Measurements from ENCODE around the gene DSE.
A peak's percentile ranks its signal among the peaks of the same experiment; 100 is the strongest.

DSE gene

DNA sequence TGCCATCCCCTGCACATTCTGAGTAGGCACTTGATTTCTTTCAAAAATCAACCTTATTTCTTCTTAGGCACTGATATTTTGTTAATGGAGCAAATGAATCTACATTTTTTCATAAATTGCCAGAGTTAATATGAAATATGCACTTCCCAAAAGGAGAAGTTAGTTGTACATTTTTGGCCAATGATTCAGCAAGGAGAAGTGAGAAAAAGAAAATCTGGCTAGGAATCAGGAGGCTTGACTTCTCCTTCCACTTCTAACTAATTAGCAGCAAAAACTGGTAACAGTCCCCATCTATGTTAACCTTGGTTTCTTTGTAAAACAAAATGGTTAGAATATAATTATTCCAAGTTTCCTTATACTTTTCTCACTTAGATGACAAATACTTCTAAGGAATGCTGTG, 7.0 kb upstream of the DSE start:
- no peak for DNase-seq

DNA sequence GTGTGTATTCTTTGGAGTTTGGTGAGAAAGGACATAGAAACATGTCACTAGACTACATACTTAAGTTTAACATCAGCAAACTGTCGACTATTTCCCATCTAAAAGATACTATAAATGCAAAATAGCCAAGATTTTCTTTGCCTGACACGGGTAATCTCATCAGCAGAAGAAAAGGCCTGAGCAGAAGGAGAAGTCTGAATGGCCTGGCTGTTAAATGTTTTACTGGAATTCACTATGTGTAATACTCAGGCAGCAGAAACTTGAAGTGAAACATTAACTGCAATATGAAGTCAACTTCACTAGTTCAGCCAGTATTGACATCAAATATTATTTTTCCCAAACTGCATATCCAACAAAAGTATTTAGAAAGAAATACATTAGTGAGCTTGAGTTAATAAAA, 6.4 kb upstream of the DSE start:
- no peak for DNase-seq

GRCh38 chr6:116365743-116366142, 5.0 kb upstream of the DSE start:
- no peak for DNase-seq

GRCh38 chr6:116366740-116367275, 3.9 kb upstream of the DSE start:
- DNase-seq: no peak

GRCh38 chr6:116369540-116369939, 1.2 kb upstream of the DSE start:
- DNase-seq: no peak

DNA sequence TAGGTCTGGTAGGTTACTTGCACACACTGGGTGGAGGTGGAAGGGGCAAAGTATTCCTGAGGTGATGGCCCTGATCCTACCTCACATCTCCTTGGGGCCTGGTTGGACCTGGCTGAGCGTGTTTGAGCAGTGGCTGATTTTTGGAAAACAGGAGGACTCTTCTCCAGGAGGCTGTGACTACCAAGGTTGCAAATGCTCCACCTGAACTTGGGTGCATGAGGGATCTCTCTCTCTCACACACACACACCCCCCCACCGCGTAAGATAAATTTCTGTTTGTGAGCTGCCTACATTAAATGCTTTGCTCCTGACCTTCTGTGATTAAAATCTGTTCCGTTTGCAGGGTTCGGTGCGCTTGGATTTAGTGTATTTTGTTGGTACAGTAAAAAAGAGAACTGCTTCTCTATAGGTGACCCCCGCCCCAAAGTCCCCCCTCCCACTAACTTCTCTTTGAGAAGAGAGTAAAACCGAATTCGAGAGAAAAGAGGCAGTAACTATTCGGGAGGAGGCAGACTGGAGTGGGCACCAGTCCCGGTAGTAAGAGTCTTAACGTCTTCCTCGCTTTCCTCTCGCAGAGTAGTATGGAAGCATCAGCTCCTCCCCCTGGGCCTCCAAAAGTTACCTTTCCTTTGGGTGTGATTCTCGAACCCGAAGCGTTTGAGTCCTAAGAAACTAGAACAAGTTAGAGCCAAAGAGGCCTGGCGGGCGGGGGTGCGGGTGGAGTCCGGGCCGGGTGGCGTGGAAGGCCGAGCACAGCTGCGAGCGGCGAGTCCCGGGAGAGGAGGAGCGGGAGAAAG, 585 bp upstream of the DSE start:
- DNase-seq: no peak

GRCh38 chr6:116371120-116371917, 572 bp downstream of the DSE start:
- peak; percentile 17 for DNase-seq

- DNase-seq: no peak
These were observed 1.1 kb downstream of the DSE start for GRCh38 chr6:116371918-116372209.

DNA sequence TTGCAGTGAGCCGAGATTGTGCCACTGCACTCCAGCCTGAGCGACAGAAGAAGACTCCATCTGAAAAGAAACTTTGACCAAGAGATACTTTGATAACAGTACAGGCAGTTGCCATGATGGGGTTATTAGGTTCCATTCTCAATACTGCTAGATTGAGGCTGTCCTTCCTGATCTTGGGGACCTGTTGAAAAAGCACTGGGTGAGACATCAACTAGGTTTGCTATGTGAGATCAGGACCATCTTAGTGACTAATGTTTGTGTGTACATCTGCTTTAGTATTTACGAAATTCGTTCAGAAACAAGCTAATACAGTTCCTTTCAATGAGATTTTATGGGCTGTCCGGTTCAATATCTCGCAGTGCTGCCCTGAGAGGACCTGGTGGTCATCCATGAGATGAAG, 2.6 kb downstream of the DSE start:
- DNase-seq: no peak

GRCh38 chr6:116373940-116374339, 3.2 kb downstream of the DSE start:
- DNase-seq: no peak

DNA sequence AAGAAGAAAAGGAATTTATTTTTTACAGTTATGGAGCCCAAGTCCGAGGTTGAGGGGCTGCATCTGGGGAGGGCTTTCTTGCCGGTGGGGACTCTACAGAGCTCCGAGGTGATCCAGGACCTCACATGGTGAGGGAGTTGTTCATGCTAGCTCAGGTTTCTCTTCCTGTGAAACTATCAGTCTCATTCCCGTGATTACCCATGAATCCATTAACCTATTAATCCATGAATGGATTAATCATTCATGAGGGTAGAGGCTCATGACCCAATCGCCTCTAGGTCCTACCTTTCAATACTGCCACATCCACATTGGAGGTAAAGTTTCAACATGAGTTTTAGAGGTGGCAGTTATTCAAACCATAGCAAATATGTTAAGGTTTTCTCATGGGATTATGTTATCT, 3.8 kb downstream of the DSE start:
- no peak for DNase-seq

- no peak for DNase-seq
These were observed 4.5 kb downstream of the DSE start for GRCh38 chr6:116375262-116375661.

GRCh38 chr6:116376149-116376548, 5.4 kb downstream of the DSE start:
- DNase-seq: no peak

DNA sequence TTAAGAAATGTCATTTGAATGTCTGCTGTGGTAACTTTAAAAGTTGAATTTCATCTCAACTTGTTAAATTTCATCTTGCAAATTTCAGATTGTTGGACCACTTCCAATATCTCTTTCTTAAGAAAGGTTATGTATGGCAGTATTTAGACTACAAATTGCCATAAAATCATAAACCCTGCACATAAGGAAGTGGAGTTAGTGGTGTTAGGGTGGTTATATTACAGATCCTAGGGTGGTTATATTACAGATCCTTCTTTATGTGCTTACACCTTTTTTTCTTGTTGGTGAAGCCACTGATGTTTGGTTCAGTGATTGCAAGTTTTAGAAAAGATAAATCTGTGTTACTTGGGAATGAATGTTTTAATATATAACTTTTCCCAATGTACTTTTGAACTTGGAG, 9.0 kb downstream of the DSE start:
- DNase-seq: no peak

- DNase-seq: no peak
These were observed 9.6 kb downstream of the DSE start for GRCh38 chr6:116380346-116380745.

DNA sequence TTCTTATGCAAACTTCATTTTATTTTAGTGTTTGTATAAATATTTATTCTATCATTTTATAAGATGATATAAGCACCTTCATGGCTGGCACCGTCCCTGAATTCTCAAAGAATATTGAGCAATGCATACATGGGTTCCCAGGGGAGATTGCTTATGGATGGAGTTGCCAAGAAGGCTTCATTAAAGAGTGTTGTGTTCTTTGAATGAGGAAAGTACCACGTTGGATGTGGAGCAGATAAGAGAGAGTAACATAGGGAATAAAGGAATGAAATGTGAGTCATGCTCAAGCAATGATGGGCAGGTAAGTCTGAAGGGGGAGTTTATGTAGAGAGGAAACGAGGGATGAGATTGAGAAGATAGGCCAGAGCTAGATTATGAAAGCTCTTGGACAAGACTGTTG, 10.3 kb downstream of the DSE start:
- DNase-seq: no peak

- no peak for DNase-seq
These were observed 11.8 kb downstream of the DSE start for GRCh38 chr6:116382587-116382986.

DNA sequence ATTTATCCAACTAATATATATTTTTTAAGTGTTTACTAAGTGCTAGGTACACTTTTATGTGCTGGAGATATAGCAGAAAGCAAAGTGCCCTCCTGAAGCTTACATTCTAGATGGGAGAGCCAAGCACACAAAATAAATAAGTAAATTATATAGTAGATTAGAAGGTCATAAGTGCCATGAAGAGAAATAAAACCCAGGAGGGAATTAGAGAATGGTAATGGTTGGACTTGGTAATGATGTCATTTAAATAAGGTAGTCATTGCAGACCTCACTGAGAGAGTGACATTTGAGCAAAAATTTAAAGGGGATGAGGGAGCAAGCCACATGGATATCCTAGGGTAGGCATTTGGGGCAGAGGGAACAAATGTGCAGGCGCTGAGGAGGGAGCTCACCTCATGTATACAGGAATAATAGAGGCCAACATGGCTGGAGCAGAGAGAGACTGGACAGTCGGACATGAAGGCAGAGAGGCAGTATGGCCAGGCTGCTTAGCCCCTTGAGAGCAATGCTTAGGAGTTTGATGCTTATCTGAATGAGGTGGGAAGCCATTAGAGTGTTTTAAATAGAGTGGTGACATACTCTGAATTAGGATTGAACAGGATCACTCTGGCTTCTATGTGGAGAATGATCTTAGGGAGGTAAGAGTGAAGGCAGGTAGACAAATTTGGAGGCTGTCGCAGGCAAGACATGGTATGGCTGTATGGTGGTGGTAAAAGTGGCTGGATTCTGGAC, 14.1 kb downstream of the DSE start:
- DNase-seq: no peak

GRCh38 chr6:116385459-116385802, 14.7 kb downstream of the DSE start:
- no peak for DNase-seq

DNA sequence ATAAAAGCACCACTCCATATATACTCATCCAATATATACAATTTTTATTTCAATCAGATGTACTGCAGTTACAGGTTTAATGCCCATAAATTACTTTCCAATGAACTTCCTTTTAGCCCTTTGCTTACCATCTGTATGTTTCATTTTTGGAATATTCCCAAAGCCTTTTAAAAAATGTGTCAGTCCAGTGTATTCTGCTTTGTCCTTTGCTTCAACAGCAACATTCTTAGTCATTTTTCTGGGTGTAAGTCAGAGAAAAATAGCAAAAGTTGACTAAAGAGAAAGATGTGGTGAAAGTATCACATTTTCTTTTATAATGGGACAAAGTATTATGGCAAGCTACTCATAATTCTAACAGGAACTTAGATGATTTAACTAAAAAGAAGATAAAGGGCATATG, 15.2 kb downstream of the DSE start:
- DNase-seq: no peak

DNA sequence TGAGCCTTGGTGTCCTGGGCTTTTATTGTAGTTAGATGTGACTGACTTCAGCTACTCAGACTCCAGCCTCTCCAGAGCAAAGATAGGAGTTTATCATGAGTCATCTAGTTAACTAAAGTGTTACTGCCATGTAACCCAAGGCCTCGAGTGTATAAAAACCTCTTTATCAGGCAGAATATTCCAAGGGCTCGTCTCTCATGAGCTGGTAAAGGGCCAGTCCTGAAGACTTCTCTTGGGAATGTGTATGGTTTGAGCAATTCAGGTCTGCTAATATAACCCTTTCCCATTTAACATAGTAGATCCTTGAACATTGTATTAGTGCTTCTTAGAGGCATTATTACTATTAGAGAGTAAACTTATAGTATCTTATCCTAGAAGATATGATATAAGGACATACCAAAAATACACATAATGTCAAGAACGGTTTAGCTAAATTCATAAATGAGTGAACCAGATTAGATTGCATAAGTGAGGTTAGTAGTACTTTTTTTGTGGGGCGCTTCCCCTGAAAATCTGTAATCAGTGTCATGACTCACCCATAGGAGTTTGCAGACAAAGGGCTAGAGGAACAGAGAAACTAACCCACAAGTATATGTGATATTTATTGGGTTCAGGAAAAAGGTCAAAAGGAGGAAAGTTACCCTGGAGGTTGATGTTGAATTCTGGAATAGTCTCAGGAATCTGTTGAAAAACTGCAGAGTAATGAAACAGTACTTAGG, 16.0 kb downstream of the DSE start:
- no peak for DNase-seq

DNA sequence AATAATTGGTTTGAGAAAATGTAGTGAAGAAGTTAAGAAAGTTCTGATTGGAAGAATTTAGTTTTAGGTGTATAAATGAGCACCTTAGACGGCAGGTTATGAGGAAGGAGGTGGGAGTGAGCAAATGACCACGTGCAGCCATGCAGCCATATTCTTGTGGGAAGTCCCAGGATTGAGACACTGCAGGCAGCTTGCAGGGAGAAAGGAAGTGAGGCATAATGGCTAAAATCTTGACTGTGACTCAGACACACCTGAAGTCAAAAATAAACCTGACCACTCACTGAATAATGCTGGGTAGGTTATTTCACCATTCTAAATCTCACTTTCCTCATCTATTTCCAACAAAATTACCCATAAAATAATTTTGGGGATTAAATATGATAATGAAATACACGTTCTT, 16.6 kb downstream of the DSE start:
- no peak for DNase-seq

- no peak for DNase-seq
These were observed 18.2 kb downstream of the DSE start for GRCh38 chr6:116388924-116389323.
